Measurements from ENCODE around the gene ZFPM1.

Gene ZFPM1

GRCh38 chr16:88538366-88539060 lies 85.4 kb downstream of the ZFPM1 start:
- DNase-seq (ENCODE audit: low read depth in 2 of 2), result no peak

GRCh38 chr16:88539261-88539651 lies 86.2 kb downstream of the ZFPM1 start:
- no peak for DNase-seq (ENCODE audit: low read depth in 2 of 2)

- DNase-seq (ENCODE audit: low read depth in 2 of 2), result no peak
Observed at GRCh38 chr16:88539652-88540345, 86.7 kb downstream of the ZFPM1 start.

- no peak for DNase-seq (ENCODE audit: low read depth in 2 of 2)
Observed at GRCh38 chr16:88540346-88540977, 87.4 kb downstream of the ZFPM1 start.

- DNase-seq (ENCODE audit: low read depth in 2 of 2), result no peak
Observed at GRCh38 chr16:88541831-88542616, 88.9 kb downstream of the ZFPM1 start.

GRCh38 chr16:88543230-88543813 lies 90.2 kb downstream of the ZFPM1 start:
- DNase-seq (ENCODE audit: low read depth in 2 of 2), result no peak

GRCh38 chr16:88545781-88546180 lies 92.7 kb downstream of the ZFPM1 start:
- DNase-seq (ENCODE audit: low read depth in 2 of 2), result no peak

GRCh38 chr16:88548131-88548874 lies 95.2 kb downstream of the ZFPM1 start:
- no peak for DNase-seq (ENCODE audit: low read depth in 2 of 2)

GRCh38 chr16:88548985-88549384 lies 95.9 kb downstream of the ZFPM1 start:
- DNase-seq (ENCODE audit: low read depth in 2 of 2), result no peak

- no peak for DNase-seq (ENCODE audit: low read depth in 2 of 2)
Observed at GRCh38 chr16:88549671-88550245, 96.7 kb downstream of the ZFPM1 start.

- DNase-seq (ENCODE audit: low read depth in 2 of 2), result no peak
Observed at GRCh38 chr16:88550246-88550661, 97.2 kb downstream of the ZFPM1 start.

- DNase-seq (ENCODE audit: low read depth in 2 of 2), result no peak
Observed at GRCh38 chr16:88552166-88552565, 99.1 kb downstream of the ZFPM1 start.

GRCh38 chr16:88552815-88553214 lies 99.7 kb downstream of the ZFPM1 start:
- no peak for DNase-seq (ENCODE audit: low read depth in 2 of 2)

GRCh38 chr16:88553739-88554138 lies 100.7 kb downstream of the ZFPM1 start:
- DNase-seq (ENCODE audit: low read depth in 2 of 2), result no peak

GRCh38 chr16:88554711-88555264 lies 101.7 kb downstream of the ZFPM1 start:
- DNase-seq (ENCODE audit: low read depth in 2 of 2), result no peak

- DNase-seq (ENCODE audit: low read depth in 2 of 2), result no peak
Observed at GRCh38 chr16:88556294-88556988, 103.4 kb downstream of the ZFPM1 start.

- DNase-seq (ENCODE audit: low read depth in 2 of 2), result no peak
Observed at GRCh38 chr16:88558457-88559442, 105.7 kb downstream of the ZFPM1 start.

- DNase-seq (ENCODE audit: low read depth in 2 of 2), result no peak
Observed at GRCh38 chr16:88560714-88561484, 107.8 kb downstream of the ZFPM1 start.
